Endodermal cell (in vitro differentiated cells): ENCODE measurements around the gene CYP26B1. TPM values are rescaled to one million over a fixed set of nuclear protein-coding genes. Genes with fewer than 3 reads are reported as not detected.
A peak's percentile ranks its signal among the peaks of the same experiment; 100 is the strongest.

ENCODE experiments used
- DNase-seq: peaks from one replicate; pipeline ENCODE4 v3.0.0-alpha.2; 2017
- H3K27ac ChIP-seq: 2 replicates; pipeline ENCODE4 v1.5.1; 2013; ENCODE audit warnings: mild to moderate bottlenecking, low read depth, low read length, moderate library complexity
- H3K27me3 ChIP-seq: 2 replicates; pipeline ENCODE4 v1.6.1; 2013; ENCODE audit warnings: mild to moderate bottlenecking, low read length, moderate library complexity; ENCODE audit not compliant: insufficient read depth, control insufficient read depth, poor library complexity, severe bottlenecking
- H3K36me3 ChIP-seq: 2 replicates; pipeline ENCODE4 v1.7.0; 2013; ENCODE audit warnings: mild to moderate bottlenecking, low read length, moderate library complexity; ENCODE audit not compliant: control insufficient read depth, insufficient read depth
- H3K4me1 ChIP-seq: one replicate; pipeline ENCODE4 v1.7.0; 2013; ENCODE audit warnings: low read length; ENCODE audit not compliant: control insufficient read depth, insufficient read depth
- H3K4me3 ChIP-seq: 2 replicates; pipeline ENCODE4 v1.5.1; 2013; ENCODE audit warnings: mild to moderate bottlenecking, low read length, moderate library complexity
- H3K9ac ChIP-seq: 2 replicates; pipeline ENCODE4 v1.6.1; 2013; ENCODE audit warnings: mild to moderate bottlenecking, low read length, moderate library complexity; ENCODE audit not compliant: poor library complexity, severe bottlenecking; ENCODE audit errors: extremely low read depth
- H3K9me3 ChIP-seq: 2 replicates; pipeline ENCODE4 v1.6.1; 2013; ENCODE audit warnings: mild to moderate bottlenecking, low read length, moderate library complexity; ENCODE audit not compliant: control insufficient read depth
- H3K27ac Mint-ChIP-seq: 2 replicates; pipeline ENCODE4 v1.8.0; 2020; ENCODE audit warnings: mixed read lengths
- H3K27me3 Mint-ChIP-seq: 2 replicates; pipeline ENCODE4 v1.8.0; 2021; ENCODE audit warnings: mild to moderate bottlenecking, mixed read lengths; ENCODE audit not compliant: insufficient read depth
- H3K36me3 Mint-ChIP-seq: 2 replicates; pipeline ENCODE4 v1.8.0; 2020; ENCODE audit warnings: low read depth, mixed read lengths
- H3K4me1 Mint-ChIP-seq: 2 replicates; pipeline ENCODE4 v1.8.0; 2020; ENCODE audit warnings: mixed read lengths
- H3K4me3 Mint-ChIP-seq: 2 replicates; pipeline ENCODE4 v1.8.0; 2020; ENCODE audit warnings: mild to moderate bottlenecking, moderate library complexity, mixed read lengths
- H3K9me3 Mint-ChIP-seq: 2 replicates; pipeline ENCODE4 v1.8.0; 2020; ENCODE audit warnings: mild to moderate bottlenecking, mixed read lengths
- CTCF ChIP-seq: fragments of 200-600 bp; sonication (generic); conservative IDR thresholded peaks from 2 replicates; pipeline ENCODE4 v1.5.0; 2021; ENCODE audit warnings: antibody characterized with exemption, mild to moderate bottlenecking
- WGBS, 2 experiments: methylation state at CpG; one replicate each; pipeline versions ENCODE4 v1.1.5 to v1.1.7; 2013; ENCODE audit warnings: missing lambda C conversion rate in 2 of 2, mixed read lengths in 1 of 2; ENCODE audit not compliant: insufficient coverage in 1 of 2, insufficient read length in 1 of 2; 5-methylcytosine and 5-hydroxymethylcytosine counted together
- total RNA-seq, 2 donors: library from RNA; stranded (reverse); fragmentation: NEBNext Ultra II Directional in 1 of 2; extraction: Animal tissue kit (Norgen Biotek cat#: 25700) in 1 of 2; gene quantifications; 2 replicates in 1 of 2; 3 replicates in 1 of 2; pipeline ENCODE4 v1.2.1, GENCODE V29; 2021

The CYP26B1 gene
- total RNA-seq, 2 donors from 2014 or later, result 0.09 to 0.91 TPM

- peaks cover 7% of the 10 kb centered on the region for H3K4me1 Mint-ChIP-seq
- Histone ChIP-seq H3K27me3 (peaks cover 98% of the 10 kb centered on the region), H3K4me3 (no peak overlapping the region), H3K36me3 (no peaks in the 10 kb centered on the region), H3K9me3 (peaks cover 14% of the 10 kb centered on the region), H3K27ac (no peak overlapping the region), H3K9ac (no peak overlapping the region), H3K4me1 (no peaks in the 10 kb centered on the region)
- peaks cover 14% of the 10 kb centered on the region for H3K9me3 Mint-ChIP-seq
- peak; percentile 83 for DNase-seq
- no peak overlapping the region for H3K27ac Mint-ChIP-seq
- H3K4me3 Mint-ChIP-seq, result peak overlapping the region; percentile 54
- peaks cover 94% of the 10 kb centered on the region for H3K27me3 Mint-ChIP-seq
- peaks cover 4% of the 10 kb centered on the region for H3K36me3 Mint-ChIP-seq
- 7 to 8% methylated on average over 24 to 50 of the region's 50 CpGs for WGBS, 2 experiments
- TF ChIP-seq CTCF, result no peak
These were observed 4.9 kb downstream of the CYP26B1 start for GRCh38 chr2:72142570-72143440.

- no peak overlapping the region for H3K27ac Mint-ChIP-seq
- no peak for TF ChIP-seq CTCF
- H3K9me3 Mint-ChIP-seq, result peaks cover 14% of the 10 kb centered on the region
- no peak overlapping the region for H3K9ac ChIP-seq
- peaks cover 13% of the 10 kb centered on the region for H3K9me3 ChIP-seq
- no peaks in the 10 kb centered on the region for H3K4me1 ChIP-seq
- WGBS, 2 experiments, result 69 to 87% methylated on average over 4 to 13 of the region's 13 CpGs
- H3K27me3 Mint-ChIP-seq, result peaks cover 89% of the 10 kb centered on the region
- no peak overlapping the region for H3K4me3 ChIP-seq
- peaks cover 7% of the 10 kb centered on the region for H3K4me1 Mint-ChIP-seq
- peaks cover 4% of the 10 kb centered on the region for H3K36me3 Mint-ChIP-seq
- H3K27me3 ChIP-seq, result peaks cover 89% of the 10 kb centered on the region
- DNase-seq, result no peak
- no peak overlapping the region for H3K4me3 Mint-ChIP-seq
- no peaks in the 10 kb centered on the region for H3K36me3 ChIP-seq
- H3K27ac ChIP-seq, result no peak overlapping the region
These were observed 5.7 kb downstream of the CYP26B1 start for GRCh38 chr2:72141881-72142451.

- Mint-ChIP-seq H3K9me3 (peaks cover 5% of the 10 kb centered on the region), H3K27ac (no peak overlapping the region), H3K27me3 (peaks cover 80% of the 10 kb centered on the region), H3K4me1 (peaks cover 2% of the 10 kb centered on the region), H3K36me3 (no peaks in the 10 kb centered on the region), H3K4me3 (no peak overlapping the region)
- H3K4me3 ChIP-seq, result no peak overlapping the region
- DNase-seq, result peak; percentile 30
- 86 to 93% methylated on average over 4 to 5 of the region's 5 CpGs for WGBS, 2 experiments
- no peak for TF ChIP-seq CTCF
- H3K27me3 ChIP-seq, result peaks cover 81% of the 10 kb centered on the region
- H3K36me3 ChIP-seq, result no peaks in the 10 kb centered on the region
- no peak overlapping the region for H3K9ac ChIP-seq
- peaks cover 5% of the 10 kb centered on the region for H3K9me3 ChIP-seq
- H3K27ac ChIP-seq, result no peak overlapping the region
- H3K4me1 ChIP-seq, result no peaks in the 10 kb centered on the region
These were observed 6.5 kb downstream of the CYP26B1 start for GRCh38 chr2:72141032-72141645.
